Astrocyte (in vitro differentiated cells and primary cell): ENCODE data around the gene DCUN1D3.

Experiments
- CTCF ChIP-seq: IDR thresholded peaks from 2 replicates; pipeline ENCODE4 v1.5.1; 2011; ENCODE audit warnings: low read depth, mild to moderate bottlenecking, inconsistent platforms, low read length, moderate library complexity; ENCODE audit not compliant: insufficient read depth
- EZH2 ChIP-seq: IDR thresholded peaks from 2 replicates; pipeline ENCODE4 v1.6.1; 2012; ENCODE audit warnings: mild to moderate bottlenecking, low read length, inconsistent platforms; ENCODE audit not compliant: insufficient read depth

GRCh38 chr16:20826039-20826566, 74.1 kb downstream of the DCUN1D3 start:
- TF ChIP-seq CTCF (no peak), EZH2 (no peak)
